ENCODE data around the gene HLX.

DNA sequence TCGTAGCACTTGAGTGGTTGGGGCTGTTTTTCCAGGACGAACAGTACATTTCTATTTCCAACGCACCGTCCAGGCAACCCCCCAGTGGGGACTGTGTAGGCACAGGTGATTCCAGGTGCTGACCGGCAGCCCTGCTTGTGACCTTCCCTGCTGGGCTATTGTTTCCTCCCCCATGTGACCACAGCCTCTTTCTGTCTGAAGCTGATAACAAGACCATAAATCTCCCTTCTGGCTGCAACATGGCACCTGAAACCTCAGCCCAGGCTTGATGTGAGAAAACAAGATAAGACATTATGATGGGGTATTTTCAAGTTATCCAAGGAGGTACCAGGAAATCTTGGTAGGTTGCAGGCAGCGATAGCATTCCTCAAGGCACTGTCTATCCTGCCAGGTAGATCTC is 48.2 kb downstream of the HLX start:
- TF ChIP-seq CTCF (IDR thresholded peaks at IDR 0.05; ENCODE audit: borderline replicate concordance, extremely low read depth, low read length, poor library complexity, severe bottlenecking) (no peak), EZH2 (IDR thresholded peaks at IDR 0.05; ENCODE audit: borderline replicate concordance, low read depth, low read length, severe bottlenecking) (no peak)
